ENCODE results near the gene RNF5. TPM values are rescaled to one million over a fixed set of nuclear protein-coding genes. Genes with fewer than 3 reads are reported as not detected.

Gene RNF5, protein sequence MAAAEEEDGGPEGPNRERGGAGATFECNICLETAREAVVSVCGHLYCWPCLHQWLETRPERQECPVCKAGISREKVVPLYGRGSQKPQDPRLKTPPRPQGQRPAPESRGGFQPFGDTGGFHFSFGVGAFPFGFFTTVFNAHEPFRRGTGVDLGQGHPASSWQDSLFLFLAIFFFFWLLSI
- total RNA-seq = 14.4 and 15.6 TPM in 2 replicates

GRCh38 chr6:32177788-32178546 is at the start of gene RNF5:
TSS of gene RNF5 (plus strand) at chr6:32178405. CDS start at chr6:32178512, 107 bp downstream.

GRCh38 chr6:32151863-32152768 is 26.1 kb upstream of the RNF5 start, which contains the start of gene PRRT1:
TSS of gene PRRT1 (minus strand) at chr6:32151939. CDS start at chr6:32151827, 112 bp downstream.

DNA sequence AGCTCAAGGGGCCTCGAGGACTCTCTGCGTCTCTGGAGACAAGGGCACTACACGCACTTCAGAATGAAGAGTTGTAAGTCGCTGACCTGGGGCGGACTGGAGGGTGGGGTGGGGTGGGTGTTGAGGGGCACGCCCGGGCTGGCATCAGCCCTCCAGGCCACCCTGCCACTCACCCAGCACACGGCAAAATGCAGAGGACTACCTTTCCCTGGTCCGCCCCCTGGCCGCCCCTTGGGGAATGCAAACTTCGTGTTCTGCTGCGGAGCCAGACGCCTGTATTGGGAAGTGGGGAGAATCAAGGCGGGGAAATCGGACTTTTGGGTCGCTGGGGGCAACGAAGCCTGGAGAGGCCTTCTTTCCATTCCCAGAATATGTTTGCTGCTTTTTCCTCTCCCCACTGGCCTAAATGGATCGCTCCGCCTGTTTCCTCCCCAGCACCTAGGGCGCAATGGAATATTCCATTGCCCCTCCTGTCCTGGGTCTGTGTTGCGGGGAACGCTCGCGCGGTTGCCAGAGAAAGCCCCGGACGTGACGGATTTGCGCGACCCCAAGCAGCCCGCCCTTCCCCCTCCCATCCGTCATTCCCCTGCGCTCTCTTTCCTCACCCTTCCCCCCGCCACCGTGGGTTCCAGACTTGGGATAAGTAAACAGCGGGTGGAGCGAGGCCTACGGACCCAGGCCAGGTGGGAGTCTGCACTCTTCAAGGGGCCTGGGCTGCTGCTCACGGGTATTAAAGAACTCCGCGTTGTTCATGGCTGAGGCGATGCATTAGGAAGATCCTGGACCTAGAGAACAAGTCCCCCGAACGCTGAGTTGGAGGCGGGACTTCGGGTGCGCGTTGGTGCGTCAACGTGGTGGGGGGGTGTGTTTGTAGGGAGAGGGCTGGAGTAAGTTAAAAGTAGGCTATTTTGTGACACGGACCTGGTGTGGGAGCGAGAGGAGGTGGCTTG is 24.4 kb upstream of the RNF5 start, which contains the start of gene PPT2:
Gene PPT2, plus strand, starts transcription at position 578 of the 950 bp plus-strand sequence. CDS start 454 bp downstream, outside the sequence.

DNA sequence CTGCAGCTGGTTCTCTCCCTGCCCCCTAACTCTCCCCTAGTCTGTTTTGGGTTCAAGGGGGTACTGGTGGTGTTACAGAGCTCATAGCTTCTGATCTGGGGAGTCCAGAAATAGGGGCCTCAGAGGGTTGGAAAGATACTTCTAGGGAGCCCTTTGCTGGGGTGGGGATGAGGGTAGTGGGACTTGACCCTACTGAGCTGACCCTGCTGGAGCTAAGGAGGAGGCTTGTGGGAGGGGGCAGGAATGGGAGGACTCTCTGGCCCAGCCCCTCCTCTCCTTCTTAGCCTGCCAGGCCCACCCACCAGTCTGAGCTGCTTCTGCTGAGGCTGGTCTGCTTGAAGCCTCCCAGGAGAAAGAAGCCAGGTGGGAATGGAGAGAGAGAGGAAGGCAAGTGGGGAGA is 13.9 kb upstream of the RNF5 start, which contains the start of gene EGFL8:
Gene EGFL8, plus strand, starts transcription at position 301 of the 400 bp plus-strand sequence. CDS start 1,571 bp downstream, outside the sequence.

GRCh38 chr6:32175711-32176475 is 2.3 kb upstream of the RNF5 start, which contains the start of gene AGPAT1:
TSS of gene AGPAT1 (minus strand) at chr6:32176084. CDS start at chr6:32171496, 4,588 bp downstream.

GRCh38 chr6:32184084-32184640 is 6.0 kb downstream of the RNF5 start, which contains the start of gene AGER:
TSS of gene AGER (minus strand) at chr6:32184253. CDS start at chr6:32184222, 31 bp downstream.

DNA sequence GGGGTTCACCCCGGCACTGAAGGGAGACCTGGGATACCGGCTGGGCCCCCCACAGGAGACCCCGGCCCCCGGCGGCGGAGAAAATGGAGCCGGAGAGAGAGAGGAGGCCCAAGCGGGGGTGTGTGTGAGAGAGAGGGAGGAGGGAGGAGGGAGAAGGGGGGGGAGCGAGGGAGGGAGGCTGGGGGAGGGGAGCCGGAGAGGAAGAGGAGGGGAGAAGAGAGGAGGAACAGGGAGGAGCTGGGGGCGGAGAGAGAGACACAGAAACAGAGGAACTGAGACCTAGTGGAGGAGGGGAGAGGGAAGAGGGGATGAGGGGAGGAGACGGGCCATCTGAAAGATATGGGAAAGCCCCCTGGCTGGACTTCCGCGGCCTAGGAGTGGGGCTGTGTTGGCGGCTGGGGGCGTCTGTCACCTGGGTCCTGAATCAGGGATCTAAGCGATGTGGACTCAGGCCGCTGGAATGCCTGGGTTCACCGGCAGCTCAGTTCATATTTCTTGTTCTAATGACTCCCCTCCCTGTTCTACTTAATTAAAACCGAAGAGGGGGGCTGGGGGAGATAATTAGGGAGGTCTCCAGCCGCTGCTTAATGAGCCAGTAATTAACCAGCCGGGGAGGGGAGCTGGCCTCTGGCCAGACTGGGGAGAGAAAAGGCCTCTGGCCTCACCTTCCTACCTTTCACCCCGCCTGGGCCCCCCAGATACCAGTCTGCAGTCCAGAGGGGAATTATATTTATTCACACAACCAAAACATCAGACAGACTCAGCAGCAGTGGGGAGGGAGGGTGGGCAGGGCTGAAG is 12.0 kb downstream of the RNF5 start, which contains the start of gene PBX2:
Gene PBX2, minus strand, starts transcription at position 149 of the 798 bp plus-strand sequence. CDS start 287 bp downstream, outside the sequence.

GRCh38 chr6:32192608-32193039 is 14.4 kb downstream of the RNF5 start, which contains the start of gene GPSM3:
TSS of gene GPSM3 (minus strand) at chr6:32192643. CDS start at chr6:32192513, 130 bp downstream.

DNA sequence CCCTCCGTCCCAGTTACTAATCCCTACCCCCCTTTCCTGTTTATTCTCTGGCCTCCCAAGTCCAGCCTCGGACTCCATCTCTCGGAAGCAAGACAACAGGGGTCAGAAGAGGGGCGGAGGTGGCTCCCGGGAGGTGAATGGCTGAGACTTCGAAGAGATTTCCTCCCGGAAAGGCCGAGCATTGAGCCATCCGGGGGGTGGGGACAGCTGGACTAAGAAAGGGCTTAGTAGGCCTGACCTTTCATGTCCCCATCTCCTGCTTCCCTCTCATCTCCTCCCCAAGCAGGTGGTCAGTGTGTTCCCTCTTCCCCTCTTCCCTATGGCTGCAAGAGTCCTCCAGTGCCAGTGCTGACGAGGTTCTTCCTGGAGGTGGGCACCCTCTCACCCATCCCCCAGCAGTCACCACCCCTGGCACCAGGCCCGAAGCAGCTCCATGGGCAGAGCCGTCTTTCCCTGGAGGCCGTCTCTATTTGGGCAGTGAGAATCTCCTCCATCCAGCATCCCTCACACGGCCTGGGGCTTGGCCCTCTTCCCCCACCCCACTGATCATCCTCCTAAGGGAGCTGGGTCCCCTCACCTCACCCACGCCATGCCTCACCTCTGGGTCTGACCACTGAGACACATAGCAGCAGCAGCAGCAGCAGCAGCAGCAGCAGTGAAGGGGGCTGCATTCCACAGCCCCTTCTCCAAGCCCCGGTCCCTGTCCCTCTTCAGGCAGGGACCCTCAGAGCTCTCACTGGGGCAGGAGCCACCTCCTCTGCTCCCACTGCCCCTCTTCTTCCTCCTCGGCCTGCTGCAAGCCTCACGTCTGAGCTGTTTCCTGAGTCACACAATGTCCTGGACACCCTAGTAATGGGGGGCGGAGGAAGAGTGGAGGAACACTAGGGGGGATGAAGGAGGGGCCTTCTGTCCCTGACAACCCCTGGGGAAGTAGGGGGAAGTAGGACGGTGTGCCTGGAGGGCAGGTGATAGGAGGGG is 45.3 kb downstream of the RNF5 start, which contains the start of gene NOTCH4:
Gene NOTCH4, minus strand, starts transcription at position 810 of the 978 bp plus-strand sequence. Its CDS starts 139 bp downstream, at position 671.

Other genes with a start within 250 kb of the RNF5 start
- gene CFB, start 232.3 kb upstream of the RNF5 start, total RNA-seq = 33.7 and 56.8 TPM in 2 replicates
- gene NELFE, start 219.4 kb upstream of the RNF5 start, total RNA-seq = 81.3 and 85.3 TPM in 2 replicates
- gene SKIC2, start 219.2 kb upstream of the RNF5 start, total RNA-seq = 55.6 and 56.4 TPM in 2 replicates
- 7.7 and 8.2 TPM in 2 replicates for gene DXO, start 206.3 kb upstream of the RNF5 start, total RNA-seq
- 13.1 and 13.6 TPM in 2 replicates for gene C4A, start 196.3 kb upstream of the RNF5 start, total RNA-seq
- 8.8 and 15.4 TPM in 2 replicates for gene C4B, start 163.6 kb upstream of the RNF5 start, total RNA-seq
- gene CYP21A2, start 140.0 kb upstream of the RNF5 start, total RNA-seq = under 0.01 TPM in 1 of 2 replicates, not detected in the other
- 10.6 and 39.2 TPM in 2 replicates for gene TNXB, start 69.1 kb upstream of the RNF5 start, total RNA-seq
- 10.2 and 12.0 TPM in 2 replicates for gene ATF6B, start 50.2 kb upstream of the RNF5 start, total RNA-seq
- 7.3 and 8.9 TPM in 2 replicates for gene FKBPL, start 48.1 kb upstream of the RNF5 start, total RNA-seq
- gene PRRT1, start 26.5 kb upstream of the RNF5 start, total RNA-seq = 0.09 and 0.32 TPM in 2 replicates
- gene PPT2, start 24.3 kb upstream of the RNF5 start, total RNA-seq = 18.6 and 39.7 TPM in 2 replicates
- 1.6 and 2.4 TPM in 2 replicates for gene EGFL8, start 13.8 kb upstream of the RNF5 start, total RNA-seq
- gene AGPAT1, start 2.3 kb upstream of the RNF5 start, total RNA-seq = 21.9 and 22.2 TPM in 2 replicates
- 0.16 and 0.17 TPM in 2 replicates for gene AGER, start 5.8 kb downstream of the RNF5 start, total RNA-seq
- 27.9 and 31.4 TPM in 2 replicates for gene PBX2, start 11.8 kb downstream of the RNF5 start, total RNA-seq
- gene GPSM3, start 14.2 kb downstream of the RNF5 start, total RNA-seq = 0.17 and 0.95 TPM in 2 replicates
- gene NOTCH4, start 45.7 kb downstream of the RNF5 start, total RNA-seq = 0.77 and 0.79 TPM in 2 replicates
- not detected in 2 replicates for gene TSBP1, start 193.5 kb downstream of the RNF5 start, total RNA-seq
- not detected in 2 replicates for gene BTNL2, start 228.8 kb downstream of the RNF5 start, total RNA-seq